Keratinocyte (primary cell): ENCODE measurements around the gene PIANP. TPM values are rescaled to one million over a fixed set of nuclear protein-coding genes. Genes with fewer than 3 reads are reported as not detected.
A peak's percentile ranks its signal among the peaks of the same experiment; 100 is the strongest.
"Not testable (repeated sequence)": the region's sequence is repeated elsewhere in the genome, so short reads cannot be mapped to it uniquely, and the experiment has no call there.

Source experiments
- DNase-seq: peaks from one replicate; pipeline ENCODE4 v3.0.0-alpha.2; 2011; ENCODE audit warnings: low read depth, missing footprints, low spot score
- FAIRE-seq: peaks from 2 replicates; lab custom pipeline; 2011; peaks lifted over from hg19 to GRCh38; lab: Jason Lieb, UNC
- H2AFZ ChIP-seq: 2 replicates; pipeline ENCODE4 v1.6.0; 2012; ENCODE audit warnings: low read length, control low read depth, inconsistent platforms; ENCODE audit not compliant: control insufficient read depth
- H3K27ac ChIP-seq: 2 replicates; pipeline ENCODE4 v1.5.1; 2011; ENCODE audit warnings: low read length; ENCODE audit not compliant: control insufficient read depth, insufficient read depth
- H3K27me3 ChIP-seq: 3 replicates; pipeline ENCODE4 v1.6.0; 2011; ENCODE audit warnings: low read length; ENCODE audit not compliant: control insufficient read depth, insufficient read depth; ENCODE audit errors: extremely low read depth
- H3K36me3 ChIP-seq, 2 experiments: 2 replicates in 1 of 2; 3 replicates in 1 of 2; pipeline ENCODE4 v1.5.1; 2011; ENCODE audit warnings: low read length in 2 of 2, mild to moderate bottlenecking in 1 of 2; ENCODE audit not compliant: control insufficient read depth in 2 of 2, insufficient read depth in 2 of 2; ENCODE audit errors: extremely low read depth in 1 of 2
- H3K4me1 ChIP-seq: 3 replicates; pipeline ENCODE4 v1.5.1; 2011; ENCODE audit warnings: low read length; ENCODE audit not compliant: control insufficient read depth, insufficient read depth; ENCODE audit errors: extremely low read depth
- H3K4me2 ChIP-seq: 3 replicates; pipeline ENCODE4 v1.6.0; 2011; ENCODE audit warnings: low read depth, low read length; ENCODE audit not compliant: control insufficient read depth, insufficient read depth; ENCODE audit errors: extremely low read depth
- H3K4me3 ChIP-seq, 3 experiments: fragments of 200-600 bp in 1 of 3; sonication (generic) in 1 of 3; 2 replicates in 2 of 3; 3 replicates in 1 of 3; pipeline ENCODE4 v1.5.1; 2011 to 2016; ENCODE audit warnings: low read length in 3 of 3, mild to moderate bottlenecking in 3 of 3, control low read depth in 2 of 3, inconsistent platforms in 1 of 3, low read depth in 1 of 3, mixed read lengths in 1 of 3, mixed run types in 1 of 3, moderate library complexity in 1 of 3; ENCODE audit not compliant: control insufficient read depth in 2 of 3, insufficient read depth in 2 of 3; ENCODE audit errors: extremely low read depth in 1 of 3
- H3K79me2 ChIP-seq: 2 replicates; pipeline ENCODE4 v1.6.0; 2012; ENCODE audit warnings: low read length; ENCODE audit not compliant: control insufficient read depth, insufficient read depth
- H3K9ac ChIP-seq: 3 replicates; pipeline ENCODE4 v1.6.0; 2011; ENCODE audit warnings: low read length; ENCODE audit not compliant: control insufficient read depth, insufficient read depth; ENCODE audit errors: extremely low read depth
- H3K9me1 ChIP-seq: 3 replicates; pipeline ENCODE4 v1.6.0; 2011; ENCODE audit warnings: low read length; ENCODE audit not compliant: control insufficient read depth, insufficient read depth; ENCODE audit errors: extremely low read depth
- H3K9me3 ChIP-seq: 2 replicates; pipeline ENCODE4 v1.5.1; 2012; ENCODE audit warnings: low read depth, low read length; ENCODE audit not compliant: control insufficient read depth
- H4K20me1 ChIP-seq: 3 replicates; pipeline ENCODE4 v1.6.0; 2011; ENCODE audit warnings: low read length; ENCODE audit not compliant: control insufficient read depth, insufficient read depth; ENCODE audit errors: extremely low read depth
- CTCF ChIP-seq, 3 experiments: IDR thresholded peaks in 1 of 3; conservative IDR thresholded peaks in 1 of 3; optimal IDR thresholded peaks in 1 of 3; 2 replicates in 2 of 3; 3 replicates in 1 of 3; pipeline versions ENCODE3 to v1.5.1; 2011; ENCODE audit warnings: low read length in 3 of 3, mild to moderate bottlenecking in 3 of 3, moderate library complexity in 2 of 3, control low read depth in 1 of 3, inconsistent platforms in 1 of 3; ENCODE audit not compliant: insufficient read depth in 2 of 3; ENCODE audit errors: extremely low read depth in 1 of 3
- EZH2 ChIP-seq: IDR thresholded peaks from one replicate; pipeline ENCODE4 v1.6.1; 2012; ENCODE audit warnings: inconsistent platforms, mild to moderate bottlenecking, low read length, moderate library complexity
- dilution Hi-C: fragments of 300-500 bp; cut with MboI; formaldehyde crosslinking; loops from one replicate; pipeline ENCODE4 v1.7.0; 2020; ENCODE audit warnings: low sequenced_read_pairs; ENCODE audit not compliant: extremely low pct_ligation_motif_present
- polyA plus RNA-seq, 5 experiments: library from polyadenylated mRNA; depleted of rRNA in 3 of 5; stranded (reverse) in 3 of 5; stranded (forward) in 1 of 5; unstranded in 1 of 5; fragments of >200 nt; gene quantifications; 1 replicate in 1 of 5; 2 replicates in 3 of 5; 3 replicates in 1 of 5; pipeline versions ENCODE4 v1.2.1 to v1.2.3, GENCODE V29; 2011 to 2012; ENCODE audit warnings: missing spikeins in 2 of 5, low read depth in 1 of 5, low replicate concordance in 1 of 5

The PIANP gene
- polyA plus RNA-seq, 1 donor (not counting 4 experiments of a cell fraction or from before 2014, with no cell fraction given): not detected

GRCh38 chr12:6747216-6747615, 46.6 kb upstream of the PIANP start:
- Histone ChIP-seq H3K9me1 (peaks cover 2% of the 10 kb centered on the region), H3K36me3 (peaks cover 33 to 58% of the 10 kb centered on the region in 2 experiments), H3K4me1 (peaks cover 41% of the 10 kb centered on the region), H3K4me2 (no peak overlapping the region), H3K79me2 (peaks cover 24% of the 10 kb centered on the region), H3K27me3 (no peaks in the 10 kb centered on the region), H4K20me1 (peaks cover 2% of the 10 kb centered on the region), H3K4me3 (no peak overlapping the region), H2AFZ (no peak overlapping the region), H3K9ac (no peak overlapping the region), H3K27ac (no peak overlapping the region), H3K9me3 (no peaks in the 10 kb centered on the region)
- dilution Hi-C loops: no loop called here
- FAIRE-seq (no peak), DNase-seq (no peak)
- TF ChIP-seq EZH2 (no peak), CTCF (optimal IDR thresholded peaks at IDR 0.05 in 1 of 3, IDR thresholded peaks at IDR 0.05 in 1 of 3, conservative IDR thresholded peaks at IDR 0.05 in 1 of 3; ENCODE audit: extremely low read depth in 1 of 3, insufficient read depth in 2 of 3, low read length in 3 of 3) (no peak)

GRCh38 chr12:6745741-6746525, 45.3 kb upstream of the PIANP start:
- no peaks in the 10 kb centered on the region for H4K20me1 ChIP-seq
- dilution Hi-C loops: no loop called here
- H3K9ac ChIP-seq: peak overlapping the region; percentile 40
- TF ChIP-seq EZH2 (no peak), CTCF (optimal IDR thresholded peaks at IDR 0.05 in 1 of 3, IDR thresholded peaks at IDR 0.05 in 1 of 3, conservative IDR thresholded peaks at IDR 0.05 in 1 of 3; ENCODE audit: extremely low read depth in 1 of 3, insufficient read depth in 2 of 3, low read length in 3 of 3) (peak in 1 of 3 experiments; percentile 10)
- H3K36me3 ChIP-seq: peaks cover 28 to 47% of the 10 kb centered on the region in 2 experiments
- H3K79me2 ChIP-seq: peaks cover 12% of the 10 kb centered on the region
- no peak for DNase-seq
- no peak overlapping the region for H3K4me3 ChIP-seq
- H3K27ac ChIP-seq: peak overlapping the region; percentile 72
- peak overlapping the region; percentile 34 for H3K4me2 ChIP-seq
- H3K27me3 ChIP-seq: no peaks in the 10 kb centered on the region
- H3K9me3 ChIP-seq: no peaks in the 10 kb centered on the region
- peaks cover 2% of the 10 kb centered on the region for H3K9me1 ChIP-seq
- peaks cover 28% of the 10 kb centered on the region for H3K4me1 ChIP-seq
- FAIRE-seq: peak; percentile 95
- H2AFZ ChIP-seq: no peak overlapping the region

DNA sequence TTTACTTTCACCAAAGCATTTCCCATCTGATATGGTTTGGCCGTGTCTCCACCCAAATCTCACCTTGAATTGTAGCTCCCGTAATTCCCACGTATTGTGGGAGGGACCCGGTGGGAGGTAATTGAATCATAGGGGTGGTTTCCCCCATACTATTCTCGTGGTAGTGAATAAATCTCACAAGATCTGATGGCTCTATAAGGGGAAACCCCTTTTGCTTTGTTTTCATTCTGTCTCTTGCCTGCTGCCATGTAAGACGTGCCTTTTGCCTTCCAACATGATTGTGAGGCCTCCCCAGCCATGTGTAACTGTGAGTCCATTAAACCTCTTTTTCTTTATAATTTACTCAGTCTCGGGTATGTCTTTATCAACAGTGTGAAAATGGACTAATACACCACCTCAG, 42.7 kb upstream of the PIANP start:
- H3K4me2 ChIP-seq, H2AFZ ChIP-seq, H3K9me3 ChIP-seq, H3K9me1 ChIP-seq, FAIRE-seq, H3K9ac ChIP-seq, dilution Hi-C loops, H3K27ac ChIP-seq, H3K27me3 ChIP-seq, H3K79me2 ChIP-seq, H3K4me3 ChIP-seq, DNase-seq, H4K20me1 ChIP-seq: not testable (repeated sequence)
- Histone ChIP-seq H3K4me1 (peaks cover 21% of the 10 kb centered on the region), H3K36me3 (peaks cover 15 to 25% of the 10 kb centered on the region in 2 experiments)
